ENCODE results near the gene FLRT3.

Gene FLRT3

DNA sequence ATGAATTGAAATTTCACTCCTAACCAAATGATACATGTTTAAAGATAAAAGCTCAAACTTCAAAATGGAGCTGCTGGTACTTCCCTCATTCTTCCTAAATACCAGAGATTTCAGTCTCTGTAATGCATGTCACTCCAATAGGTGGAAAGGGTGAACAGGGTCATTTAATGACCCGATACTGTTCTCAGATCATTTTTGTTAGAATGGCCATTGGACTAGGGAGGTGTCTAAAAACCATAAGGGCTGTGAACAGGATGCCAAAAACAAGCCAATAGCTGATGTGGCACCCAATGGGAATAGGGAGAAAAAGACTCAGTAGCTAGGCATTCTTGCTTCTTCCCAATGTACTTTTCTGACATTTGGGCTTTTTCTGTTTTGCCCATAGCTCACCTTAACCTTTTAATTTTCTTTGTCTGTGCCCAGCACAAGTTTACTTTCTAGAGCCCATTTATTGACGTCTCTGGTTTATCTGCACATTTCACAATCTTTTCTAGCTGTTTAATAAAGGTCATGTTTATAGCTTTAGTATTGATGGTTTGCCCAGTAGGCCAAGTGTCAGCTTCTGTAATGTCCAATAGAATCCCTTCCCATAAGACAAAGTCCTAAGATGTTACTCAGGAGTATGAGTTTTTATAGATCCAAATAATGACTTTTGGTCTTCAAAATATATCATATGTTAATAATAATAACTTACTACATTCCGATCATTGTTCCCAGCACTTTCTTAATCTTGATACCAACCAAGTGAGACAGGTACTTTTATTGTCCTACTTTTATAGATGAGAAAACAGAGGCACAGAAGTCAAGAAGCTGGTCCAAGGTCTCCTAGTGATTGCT is 24.3 kb upstream of the FLRT3 start:
- H3K9ac ChIP-seq: no peak overlapping the region
- no peak for TF ChIP-seq CTCF (IDR thresholded peaks at IDR 0.05)
- no peak overlapping the region for H2AFZ ChIP-seq
- no peaks in the 10 kb centered on the region for H3K27me3 ChIP-seq (ENCODE audit: control insufficient read depth, insufficient read depth, low read length)
- no peak overlapping the region for H3K27ac ChIP-seq
- H3K4me2 ChIP-seq (ENCODE audit: low read length): no peak overlapping the region
- H3K36me3 ChIP-seq (ENCODE audit: control insufficient read depth, insufficient read depth, low read length): no peaks in the 10 kb centered on the region
- H3K4me3 ChIP-seq (ENCODE audit: low read depth, low read length): no peak overlapping the region
- no peaks in the 10 kb centered on the region for H3K79me2 ChIP-seq
- H3K4me1 ChIP-seq: peaks cover 4% of the 10 kb centered on the region
- H3K9me3 ChIP-seq (ENCODE audit: control insufficient read depth, low read length): no peaks in the 10 kb centered on the region

DNA sequence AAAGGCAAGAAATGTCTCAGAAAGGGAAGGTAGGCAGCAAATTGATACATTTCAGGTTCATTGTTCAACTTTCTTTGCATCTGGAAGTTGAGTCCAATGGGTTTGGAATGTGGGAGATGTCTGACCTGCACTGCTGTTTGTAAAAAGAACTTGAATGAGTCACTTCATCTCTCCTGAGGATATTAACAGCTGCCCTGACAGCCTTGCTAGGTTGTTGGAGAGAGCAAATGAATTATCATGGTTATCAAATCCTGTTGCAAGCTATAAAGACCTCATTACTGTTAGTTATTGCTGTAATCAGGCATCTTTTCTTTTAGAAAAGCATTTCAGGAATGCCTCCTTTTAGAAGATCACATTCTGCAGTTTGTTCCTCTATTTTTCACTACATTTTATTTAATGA is 23.0 kb upstream of the FLRT3 start:
- Histone ChIP-seq H3K27me3 (ENCODE audit: control insufficient read depth, insufficient read depth, low read length) (no peaks in the 10 kb centered on the region), H2AFZ (no peak overlapping the region), H3K4me2 (ENCODE audit: low read length) (no peak overlapping the region), H3K9ac (no peak overlapping the region), H3K4me3 (ENCODE audit: low read depth, low read length) (no peak overlapping the region), H3K36me3 (ENCODE audit: control insufficient read depth, insufficient read depth, low read length) (no peaks in the 10 kb centered on the region), H3K9me3 (ENCODE audit: control insufficient read depth, low read length) (no peaks in the 10 kb centered on the region), H3K4me1 (peaks cover 4% of the 10 kb centered on the region), H3K79me2 (no peaks in the 10 kb centered on the region), H3K27ac (no peak overlapping the region)
- TF ChIP-seq CTCF (IDR thresholded peaks at IDR 0.05): no peak

GRCh38 chr20:14355791-14356190 is 18.4 kb upstream of the FLRT3 start:
- Histone ChIP-seq H3K4me3 (ENCODE audit: low read depth, low read length) (no peak overlapping the region), H3K36me3 (ENCODE audit: control insufficient read depth, insufficient read depth, low read length) (no peaks in the 10 kb centered on the region), H3K9me3 (ENCODE audit: control insufficient read depth, low read length) (no peaks in the 10 kb centered on the region), H3K9ac (no peak overlapping the region), H3K79me2 (no peaks in the 10 kb centered on the region), H3K27me3 (ENCODE audit: control insufficient read depth, insufficient read depth, low read length) (no peaks in the 10 kb centered on the region), H3K4me2 (ENCODE audit: low read length) (no peak overlapping the region), H3K27ac (no peak overlapping the region), H2AFZ (no peak overlapping the region), H3K4me1 (no peaks in the 10 kb centered on the region)
- no peak for TF ChIP-seq CTCF (IDR thresholded peaks at IDR 0.05)

- Histone ChIP-seq H3K9me3 (ENCODE audit: control insufficient read depth, low read length) (no peaks in the 10 kb centered on the region), H3K4me1 (no peaks in the 10 kb centered on the region), H3K79me2 (no peaks in the 10 kb centered on the region), H3K27ac (no peak overlapping the region), H2AFZ (no peak overlapping the region), H3K27me3 (ENCODE audit: control insufficient read depth, insufficient read depth, low read length) (no peaks in the 10 kb centered on the region), H3K9ac (no peak overlapping the region), H3K36me3 (ENCODE audit: control insufficient read depth, insufficient read depth, low read length) (no peaks in the 10 kb centered on the region), H3K4me3 (ENCODE audit: low read depth, low read length) (no peak overlapping the region), H3K4me2 (ENCODE audit: low read length) (no peak overlapping the region)
- TF ChIP-seq CTCF (IDR thresholded peaks at IDR 0.05): no peak
These were observed 7.3 kb upstream of the FLRT3 start for GRCh38 chr20:14344746-14345145.

Measured in parathyroid adenoma (tissue), 2 donors.